Midbrain (tissue), 1 donor: ENCODE measurements around the gene DCP1B.

ENCODE experiments used
- DNase-seq: peaks from one replicate; lab custom pipeline; 2025; lab: John Stamatoyannopoulos, UW

The DCP1B gene

GRCh38 chr12:2004113-2004929, at the start of gene DCP1B:
DCP1B (minus strand) TSS chr12:2004457; CDS start chr12:2004431, 26 bp downstream.
- DNase-seq = peak; percentile 96

- no peak for DNase-seq
These were observed 49.4 kb upstream of the DCP1B start for GRCh38 chr12:2053691-2054090.

DNA sequence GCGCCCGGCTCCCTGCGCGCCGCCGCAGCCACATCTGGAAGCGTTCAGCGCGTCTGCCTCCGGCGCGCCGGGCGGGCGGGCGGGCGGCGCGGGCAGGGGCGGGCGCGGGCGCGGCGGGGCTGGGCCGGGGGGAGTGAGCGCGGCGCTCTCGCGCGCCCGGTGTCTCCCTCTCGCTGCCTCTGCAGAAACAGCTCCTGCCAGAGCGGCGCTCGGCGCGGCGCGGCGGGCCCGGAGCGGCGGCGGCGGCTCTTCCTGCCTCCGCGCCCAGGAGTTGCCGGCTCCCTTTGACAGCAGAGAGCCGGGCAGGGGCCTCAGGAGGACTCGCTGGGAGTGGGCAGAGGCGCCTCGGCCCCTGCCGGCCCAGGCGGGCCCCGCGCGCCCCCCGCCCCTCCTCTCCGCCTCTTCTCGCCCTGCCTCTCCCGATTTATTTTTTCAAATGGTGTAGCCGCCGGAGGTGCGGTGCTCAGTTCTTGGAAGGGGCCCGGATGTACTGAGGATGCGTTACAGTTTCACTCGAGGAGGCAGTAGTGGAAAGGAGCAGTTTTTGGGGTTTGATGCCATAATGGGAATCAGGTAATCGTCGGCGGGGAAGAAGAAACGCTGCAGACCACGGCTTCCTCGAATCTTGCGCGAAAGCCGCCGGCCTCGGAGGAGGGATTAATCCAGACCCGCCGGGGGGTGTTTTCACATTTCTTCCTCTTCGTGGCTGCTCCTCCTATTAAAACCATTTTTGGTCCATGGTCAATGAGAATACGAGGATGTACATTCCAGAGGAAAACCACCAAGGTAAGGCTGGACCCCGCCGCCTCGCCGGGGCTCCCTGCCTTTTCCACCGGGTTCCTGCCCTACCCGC, 48.8 kb upstream of the DCP1B start, which contains the start of gene CACNA1C:
Gene CACNA1C (plus strand): TSS at position 162 of the 853 bp plus-strand sequence. CDS start 576 bp downstream, at position 738.
- peak; percentile 50 for DNase-seq

DNA sequence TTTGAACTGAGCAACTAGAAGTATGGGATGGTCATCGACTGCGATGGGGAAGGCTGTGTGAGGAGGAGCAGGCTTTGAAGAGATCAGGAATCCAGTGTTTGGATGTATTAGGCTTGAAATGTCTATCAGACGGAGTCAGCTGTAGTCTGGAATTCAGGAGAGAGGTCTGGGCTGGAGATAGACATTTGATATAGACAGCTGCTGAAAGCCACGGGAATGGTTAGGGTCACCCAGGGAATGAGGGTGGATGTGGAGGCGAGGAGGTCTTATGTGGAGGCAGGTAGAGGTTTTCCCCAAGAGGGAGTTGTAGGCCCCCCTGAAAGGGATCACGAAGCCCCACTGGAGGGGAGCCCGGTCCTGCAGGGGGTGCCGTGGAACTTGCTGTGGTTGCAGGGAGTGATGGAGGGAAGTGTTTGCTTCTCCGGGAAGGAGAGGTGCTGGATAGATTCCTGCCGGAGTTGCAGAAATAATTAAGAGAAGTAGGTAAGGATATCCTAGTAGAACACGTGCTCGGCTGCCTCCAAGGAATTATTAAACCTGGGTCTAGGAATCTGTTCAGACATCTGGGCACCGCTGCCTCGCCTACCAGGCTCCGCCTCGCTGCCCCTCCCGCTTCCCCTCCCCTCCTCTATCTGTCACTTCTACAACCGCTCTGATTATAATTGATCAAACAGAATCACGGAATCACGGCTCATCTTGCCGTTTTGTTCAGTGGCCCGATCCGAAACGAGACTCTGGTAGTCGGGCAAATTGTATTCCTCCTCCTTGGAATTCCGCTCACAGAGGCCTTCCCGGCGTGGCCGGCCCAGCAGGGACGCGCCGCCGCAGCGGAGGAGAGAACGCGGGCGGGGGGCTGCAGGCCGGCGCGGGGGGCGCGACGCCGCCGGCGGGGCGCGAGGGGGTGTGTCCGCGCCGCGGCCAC, 47.7 kb upstream of the DCP1B start:
- DNase-seq = no peak

- DNase-seq = no peak
These were observed 45.6 kb upstream of the DCP1B start for GRCh38 chr12:2049604-2050540.

DNA sequence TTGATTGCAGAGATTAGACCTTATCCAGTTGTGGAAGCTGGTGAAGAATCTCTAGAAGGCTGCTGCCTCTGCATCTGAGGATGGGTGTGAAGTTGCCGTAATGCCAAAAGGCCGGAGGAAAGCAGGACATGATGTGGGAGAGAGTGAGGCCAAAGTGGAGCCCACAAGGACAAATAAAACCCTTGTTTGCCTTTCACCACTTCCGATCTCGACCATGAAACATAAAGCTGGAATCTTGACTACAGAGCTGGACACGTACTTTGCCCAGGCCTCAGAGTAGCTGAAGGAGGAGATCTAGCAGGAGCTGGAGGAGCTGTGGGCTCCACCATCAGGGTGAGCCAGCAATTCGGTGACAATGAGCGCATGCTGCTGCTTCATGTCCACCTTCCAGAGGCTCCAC, 43.5 kb upstream of the DCP1B start:
- DNase-seq = no peak

GRCh38 chr12:2046957-2047356, 42.7 kb upstream of the DCP1B start:
- DNase-seq = no peak

DNA sequence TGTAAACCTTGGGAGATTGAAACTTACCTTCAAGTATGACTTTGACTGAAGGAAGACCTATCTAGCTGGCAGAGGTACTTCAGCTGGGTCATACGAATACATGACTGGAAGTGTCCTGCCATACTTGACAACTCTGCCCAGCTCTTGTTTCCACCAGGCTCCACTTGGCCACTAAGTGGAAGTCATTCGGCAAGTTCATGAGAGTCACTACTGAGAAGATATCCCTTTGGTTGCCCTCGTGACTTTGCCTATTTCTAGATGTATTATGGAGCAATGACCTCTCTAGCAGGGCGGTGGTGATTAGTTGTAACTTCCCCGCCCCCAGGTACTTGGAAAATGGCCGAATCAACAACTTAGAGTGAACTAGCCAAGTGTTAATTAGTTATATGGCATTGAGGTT, 39.9 kb upstream of the DCP1B start:
- DNase-seq = no peak

GRCh38 chr12:2043054-2043453, 38.8 kb upstream of the DCP1B start:
- DNase-seq = no peak

- no peak for DNase-seq
These were observed 34.8 kb upstream of the DCP1B start for GRCh38 chr12:2039034-2039433.

- no peak for DNase-seq
These were observed 31.3 kb upstream of the DCP1B start for GRCh38 chr12:2035431-2036055.

DNA sequence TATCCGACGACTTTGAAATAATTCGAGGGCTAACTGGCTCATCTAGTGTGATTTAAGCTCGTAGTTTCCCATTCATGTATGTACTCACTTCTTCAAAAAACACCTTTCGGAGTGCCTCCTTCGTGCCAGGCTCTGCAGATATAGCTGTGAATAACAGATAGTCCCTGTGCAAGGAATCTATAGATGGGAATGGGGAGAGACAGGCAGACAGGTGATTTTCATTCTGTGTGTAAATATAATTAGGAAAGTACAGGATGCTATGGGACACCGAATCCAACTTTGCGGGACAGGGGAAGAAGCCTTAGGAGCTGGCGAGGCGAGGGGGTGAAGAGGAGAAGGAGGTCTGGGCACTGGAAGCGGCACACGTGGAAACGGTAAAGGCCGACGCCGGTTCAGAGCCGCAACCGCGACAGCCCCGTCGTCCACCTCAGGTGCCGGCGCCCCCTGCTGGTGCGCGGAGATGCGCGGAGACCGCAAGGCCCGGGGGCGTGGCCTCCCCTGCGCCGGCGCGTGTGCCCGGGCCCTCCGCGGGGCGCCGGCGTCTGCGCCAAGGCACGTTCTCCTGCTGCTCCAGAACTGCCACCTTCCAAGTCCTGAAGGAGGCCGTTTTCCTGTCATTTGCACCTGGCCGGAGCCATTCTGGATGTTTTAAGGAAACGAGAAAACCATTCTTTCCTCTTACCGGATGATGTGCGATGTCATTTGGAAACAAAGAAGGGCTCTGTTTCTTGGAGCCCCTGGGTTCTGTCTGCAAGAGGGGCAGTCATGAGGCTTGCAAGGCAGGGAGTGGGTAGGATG, 30.6 kb upstream of the DCP1B start:
- peak; percentile 90 for DNase-seq

DNA sequence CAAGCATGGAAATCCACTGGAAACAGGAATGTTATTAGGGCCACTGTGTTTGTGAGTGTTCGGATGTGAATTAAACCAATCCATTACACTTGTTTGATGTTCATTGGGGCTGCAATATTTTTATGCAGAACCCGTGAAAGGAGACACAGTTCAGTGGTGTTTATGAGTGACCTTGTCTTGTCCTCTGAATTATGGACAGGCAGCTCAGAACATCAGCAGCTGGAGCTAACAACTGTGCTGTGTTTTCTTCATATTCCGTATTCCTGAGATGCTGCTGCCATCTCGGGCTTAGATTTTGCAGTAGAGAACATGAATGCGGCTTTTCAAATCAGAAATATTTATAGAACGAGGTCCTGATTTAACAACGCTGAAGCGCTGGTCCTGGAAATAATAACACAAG, 28.2 kb upstream of the DCP1B start:
- peak; percentile 28 for DNase-seq

GRCh38 chr12:2029851-2030250, 25.6 kb upstream of the DCP1B start:
- DNase-seq = no peak

- no peak for DNase-seq
These were observed 23.1 kb upstream of the DCP1B start for GRCh38 chr12:2027351-2027750.

GRCh38 chr12:2023365-2023764, 19.1 kb upstream of the DCP1B start:
- no peak for DNase-seq

GRCh38 chr12:2020511-2020910, 16.3 kb upstream of the DCP1B start:
- DNase-seq = no peak

- DNase-seq = no peak
These were observed 14.9 kb upstream of the DCP1B start for GRCh38 chr12:2019126-2019525.

DNA sequence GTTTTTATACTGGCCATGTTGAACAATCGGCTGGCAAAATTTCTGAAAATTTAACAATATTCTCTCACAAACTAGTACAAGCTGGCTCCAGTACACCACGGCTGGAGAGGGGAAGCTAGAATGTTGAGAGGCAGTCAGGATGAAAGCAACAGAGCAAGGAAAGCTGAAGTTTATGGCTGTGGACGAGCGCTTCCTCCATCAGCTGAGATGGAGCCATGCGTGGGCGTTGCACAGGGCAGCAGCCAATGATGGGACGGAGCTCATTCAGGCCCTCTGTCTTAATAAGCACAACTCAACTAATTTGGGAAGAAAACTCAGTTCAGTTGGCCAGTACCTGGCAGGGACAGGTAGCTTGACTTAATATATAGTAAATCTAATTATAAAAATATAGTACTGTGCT, 14.1 kb upstream of the DCP1B start:
- no peak for DNase-seq
